Activated T-cell treated with anti-CD3 and anti-CD28 coated beads, Interleukin-2, amount 50 U/mL, for 72 hours (primary cell): ENCODE results near the gene BARD1. TPM values are rescaled to one million over a fixed set of nuclear protein-coding genes. Genes with fewer than 3 reads are reported as not detected.
"Not testable (repeated sequence)": the region's sequence is repeated elsewhere in the genome, so short reads cannot be mapped to it uniquely, and the experiment has no call there.

Experiments used
- ATAC-seq, 2 donors: fragments of 150-1000 bp; cut with Tn5 transposase; replicated peaks in 1 of 2; 2 replicates each; pipeline ENCODE4 v1.10.0; 2021; ENCODE audit warnings: moderate library complexity in 2 of 2, mild to moderate bottlenecking in 1 of 2
- DNase-seq, 2 donors: peaks; one replicate each; pipeline ENCODE4 v3.0.0; 2021 to 2022; ENCODE audit warnings: mixed read lengths in 1 of 2
- H3K27ac Mint-ChIP-seq: one replicate; pipeline ENCODE4 v1.8.0; 2022; ENCODE audit warnings: mild to moderate bottlenecking, moderate library complexity, mixed read lengths
- H3K27me3 Mint-ChIP-seq: one replicate; pipeline ENCODE4 v1.8.0; 2022; ENCODE audit warnings: low read depth, mixed read lengths
- H3K36me3 Mint-ChIP-seq, 2 donors: one replicate each; pipeline ENCODE4 v1.8.0; 2022; ENCODE audit warnings: mixed read lengths in 2 of 2, mild to moderate bottlenecking in 1 of 2; ENCODE audit not compliant: insufficient read depth in 2 of 2
- H3K4me1 Mint-ChIP-seq: one replicate; pipeline ENCODE4 v1.8.0; 2022; ENCODE audit warnings: low read depth, mixed read lengths
- H3K4me3 Mint-ChIP-seq, 2 donors: one replicate each; pipeline ENCODE4 v1.8.0; 2022; ENCODE audit warnings: mild to moderate bottlenecking in 2 of 2, mixed read lengths in 2 of 2, moderate library complexity in 2 of 2
- H3K9me3 Mint-ChIP-seq, 2 donors: one replicate each; pipeline ENCODE4 v1.8.0; 2022; ENCODE audit warnings: mixed read lengths in 2 of 2
- total RNA-seq, 2 donors: library from RNA; stranded (reverse); gene quantifications; one replicate each; pipeline ENCODE4 v1.2.3, GENCODE V29; 2022

Gene BARD1
- total RNA-seq, 2 donors from 2014 or later, result 31.1 to 32.6 TPM

- ATAC-seq, result no peak
- Mint-ChIP-seq H3K9me3 (peaks cover 0 to 4% of the 10 kb centered on the region in 2 donors), H3K4me1 (no peaks in the 10 kb centered on the region), H3K36me3 (peaks cover 1 to 4% of the 10 kb centered on the region in 2 donors), H3K27ac (no peak overlapping the region), H3K27me3 (no peaks in the 10 kb centered on the region), H3K4me3 (no peak overlapping the region)
- no peak for DNase-seq
These were observed 113.7 kb downstream of the BARD1 start for GRCh38 chr2:214695789-214696188.

GRCh38 chr2:214683557-214683956, 125.9 kb downstream of the BARD1 start:
- not testable (repeated sequence) for H3K36me3 Mint-ChIP-seq, DNase-seq, H3K27me3 Mint-ChIP-seq, H3K9me3 Mint-ChIP-seq
- Mint-ChIP-seq H3K4me3 (peak overlapping the region; percentile 76 to 91), H3K27ac (peak overlapping the region; percentile 63), H3K4me1 (peaks cover 14% of the 10 kb centered on the region)
- ATAC-seq, result peak in 1 of 2 donors; percentile 52

DNA sequence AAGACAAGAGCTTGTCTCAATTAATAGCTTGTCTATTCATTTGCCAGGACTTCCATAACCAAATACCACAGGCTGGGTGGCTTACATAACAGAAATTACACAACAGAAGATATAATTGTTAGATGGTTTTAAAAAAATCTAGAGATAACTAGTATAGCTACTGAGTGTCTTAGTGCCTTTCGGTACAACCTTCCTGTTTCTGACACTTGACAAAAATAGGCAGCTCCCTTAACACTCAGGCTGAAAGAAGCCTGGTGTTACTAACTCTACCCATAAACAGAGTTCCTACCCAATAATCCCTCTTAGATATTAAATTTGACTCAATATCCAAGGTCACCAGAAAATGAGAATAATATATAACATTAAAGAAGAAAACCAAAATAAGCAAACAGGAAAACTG, 129.7 kb downstream of the BARD1 start:
- Mint-ChIP-seq H3K27me3 (no peaks in the 10 kb centered on the region), H3K4me1 (peaks cover 15% of the 10 kb centered on the region), H3K36me3 (peaks cover 0 to 3% of the 10 kb centered on the region in 2 donors), H3K27ac (no peak overlapping the region), H3K9me3 (no peaks in the 10 kb centered on the region), H3K4me3 (no peak overlapping the region)
- DNase-seq (no peak), ATAC-seq (no peak)

GRCh38 chr2:214676421-214677089, 132.9 kb downstream of the BARD1 start:
- no peak overlapping the region for H3K4me3 Mint-ChIP-seq
- peak in 1 of 2 donors; percentile 50 for ATAC-seq
- no peak overlapping the region for H3K27ac Mint-ChIP-seq
- peaks cover 10% of the 10 kb centered on the region for H3K4me1 Mint-ChIP-seq
- H3K36me3 Mint-ChIP-seq, result no peaks in the 10 kb centered on the region
- no peaks in the 10 kb centered on the region for H3K27me3 Mint-ChIP-seq
- H3K9me3 Mint-ChIP-seq, result no peaks in the 10 kb centered on the region
- DNase-seq, result no peak
